BJ (cell line): Measurements from ENCODE around the gene GCC2. TPM values are rescaled to one million over a fixed set of nuclear protein-coding genes. Genes with fewer than 3 reads are reported as not detected.

ENCODE experiments used
- CTCF ChIA-PET: fragments of 350-600 bp; formaldehyde crosslinking; extraction: SDS; loops from one replicate; lab custom pipeline; 2021; ENCODE audit warnings: antibody characterized with exemption, inconsistent platforms; lab: Yijun Ruan, JAX
- POLR2A ChIA-PET: fragments of 300-600 bp; sonication (Branson Sonifier 250); formaldehyde crosslinking; extraction: SDS; loops from one replicate; lab custom pipeline; 2021; ENCODE audit warnings: antibody characterized with exemption; lab: Charles Lee
- DNase-seq: peaks from one replicate; pipeline ENCODE4 v3.0.0-alpha.2; 2011; ENCODE audit warnings: low read depth
- H3K27me3 ChIP-seq: 2 replicates; pipeline ENCODE4 v1.6.0; 2011; ENCODE audit warnings: low read length; ENCODE audit not compliant: control insufficient read depth, insufficient read depth
- H3K36me3 ChIP-seq: 2 replicates; pipeline ENCODE4 v1.5.1; 2011; ENCODE audit warnings: low read length; ENCODE audit not compliant: control insufficient read depth, insufficient read depth
- H3K4me3 ChIP-seq: 2 replicates; pipeline ENCODE4 v1.5.1; 2011; ENCODE audit warnings: low read depth, mild to moderate bottlenecking, control low read depth, low read length
- CTCF ChIP-seq: IDR thresholded peaks from 2 replicates; pipeline ENCODE4 v1.5.1; 2011; ENCODE audit warnings: low read depth, mild to moderate bottlenecking, control low read depth, inconsistent platforms, low read length, moderate library complexity; ENCODE audit not compliant: insufficient read depth
- polyA plus RNA-seq: library from polyadenylated mRNA; depleted of rRNA; stranded (reverse); fragments of >200 nt; gene quantifications from 2 replicates; pipeline ENCODE4 v1.2.3, GENCODE V29; 2011

Gene GCC2
- polyA plus RNA-seq, 1 experiment: 4.7 TPM

GRCh38 chr2:108455571-108455970 lies 6.6 kb downstream of the GCC2 start:
- Histone ChIP-seq H3K36me3 (peaks cover 5% of the 10 kb centered on the region), H3K27me3 (no peaks in the 10 kb centered on the region), H3K4me3 (no peak overlapping the region)
- CTCF ChIA-PET: interaction anchor here (0.6 kb wide), 1 partner anchor 73 kb away, joined by 3 read pairs; no protein-coding TSS in a partner anchor
- POLR2A ChIA-PET: interaction anchor here (0.6 kb wide), 1 partner anchor 339 kb away, joined by 23 read pairs; no protein-coding TSS in a partner anchor
- DNase-seq: no peak
- TF ChIP-seq CTCF: no peak

- no peak for TF ChIP-seq CTCF
- POLR2A ChIA-PET: no interaction called here
- Histone ChIP-seq H3K27me3 (no peaks in the 10 kb centered on the region), H3K4me3 (no peak overlapping the region), H3K36me3 (peaks cover 7% of the 10 kb centered on the region)
- DNase-seq: no peak
- CTCF ChIA-PET: no interaction called here
Observed at GRCh38 chr2:108458082-108458481, 9.1 kb downstream of the GCC2 start.

DNA sequence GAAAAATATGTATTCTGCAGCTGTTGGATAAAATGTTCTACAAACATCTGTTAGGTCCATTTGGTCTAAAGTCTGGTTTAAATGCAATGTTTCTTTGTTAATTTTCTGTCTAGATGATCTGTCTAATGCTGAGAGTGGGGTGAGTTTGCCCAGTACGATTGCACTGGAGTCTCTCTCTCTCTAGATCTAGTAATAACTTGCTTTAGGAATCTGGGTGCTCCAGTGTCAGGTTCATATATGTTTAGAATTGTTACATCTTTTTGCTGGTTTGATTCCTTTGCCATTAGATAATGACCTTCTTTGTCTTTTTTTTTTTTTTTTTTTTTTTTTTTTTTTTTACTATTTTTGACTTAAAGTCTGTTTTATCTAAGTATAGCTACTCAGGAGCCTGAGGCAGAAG lies 10.4 kb downstream of the GCC2 start:
- no peak for DNase-seq
- ChIA-PET CTCF (interaction anchor here (1.4 kb wide), 1 partner anchor 9 kb away, joined by 3 read pairs; no protein-coding TSS in a partner anchor), POLR2A (interaction anchor here (0.6 kb wide), 1 partner anchor 10 kb away, joined by 13 read pairs; no protein-coding TSS in a partner anchor)
- TF ChIP-seq CTCF: no peak
- H3K4me3 ChIP-seq: no peak overlapping the region
- no peaks in the 10 kb centered on the region for H3K27me3 ChIP-seq
- H3K36me3 ChIP-seq: peaks cover 16% of the 10 kb centered on the region

DNA sequence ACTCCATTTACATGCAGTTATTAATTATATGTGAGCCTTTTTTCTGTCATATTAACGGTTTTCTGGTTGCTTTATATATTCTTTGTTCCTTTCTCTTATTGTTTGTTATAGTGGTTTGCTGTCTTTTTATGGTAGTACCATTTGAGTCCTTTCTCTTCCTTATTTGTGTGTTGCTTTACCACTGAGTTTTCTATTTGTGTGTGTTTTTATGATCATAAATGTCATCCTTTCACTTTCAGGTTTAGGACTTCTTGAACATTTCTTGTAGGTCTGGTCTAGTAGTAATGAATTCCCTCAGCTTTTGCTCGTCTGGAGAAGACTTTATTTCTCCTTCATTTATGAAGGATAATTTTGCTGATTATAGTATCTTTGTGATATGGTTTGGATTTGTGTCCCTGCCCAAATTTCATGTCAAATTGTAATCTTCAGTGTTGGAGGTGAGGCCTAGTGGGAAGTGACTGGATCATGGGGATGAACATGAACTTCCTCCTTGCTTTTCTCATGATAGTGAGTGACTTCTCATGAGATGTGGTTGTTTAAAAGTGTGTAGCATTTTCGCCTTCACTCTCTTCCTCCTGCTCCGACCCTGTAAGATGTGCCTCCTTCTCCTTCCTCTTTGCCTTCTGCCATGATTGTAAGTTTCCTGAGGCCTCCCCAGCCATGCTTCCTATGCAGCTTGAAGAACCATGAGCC lies 11.5 kb downstream of the GCC2 start:
- CTCF ChIA-PET: interaction anchor here (1.4 kb wide), 1 partner anchor 10 kb away, joined by 3 read pairs; no protein-coding TSS in a partner anchor
- POLR2A ChIA-PET: no interaction called here
- no peak for DNase-seq
- Histone ChIP-seq H3K4me3 (no peak overlapping the region), H3K27me3 (no peaks in the 10 kb centered on the region), H3K36me3 (peaks cover 16% of the 10 kb centered on the region)
- no peak for TF ChIP-seq CTCF

DNA sequence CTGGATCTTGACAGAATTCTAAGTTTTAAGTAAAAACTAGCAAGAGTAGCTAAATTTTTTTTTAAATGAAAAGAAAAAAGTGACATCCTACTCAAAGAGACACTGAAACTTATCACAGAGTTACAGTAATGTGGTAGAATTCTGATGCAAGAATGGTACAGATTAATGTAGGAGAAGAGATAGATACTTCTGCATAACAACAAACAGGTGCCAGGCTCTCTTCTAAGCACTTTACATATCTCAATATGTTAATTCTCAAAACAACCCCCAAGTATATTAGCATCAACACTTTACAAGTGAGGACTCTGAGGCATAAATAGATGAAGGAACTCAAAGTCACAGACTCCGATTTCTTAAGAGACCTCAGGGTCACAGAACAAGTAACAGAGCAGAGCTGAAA lies 28.1 kb downstream of the GCC2 start:
- Histone ChIP-seq H3K27me3 (no peaks in the 10 kb centered on the region), H3K36me3 (peaks cover 3% of the 10 kb centered on the region), H3K4me3 (no peak overlapping the region)
- ChIA-PET CTCF (no interaction called here), POLR2A (no interaction called here)
- TF ChIP-seq CTCF: no peak
- DNase-seq: no peak
